ENCODE results near the gene GLIPR1L1. TPM values are rescaled to one million over a fixed set of nuclear protein-coding genes. Genes with fewer than 3 reads are reported as not detected.

Gene GLIPR1L1
- not detected for total RNA-seq

GRCh38 chr12:75334384-75335030 is at the start of gene GLIPR1L1:
TSS of gene GLIPR1L1 (plus strand) at chr12:75334670. CDS start at chr12:75334729, 59 bp downstream.

GRCh38 chr12:75329918-75330826 is 4.3 kb upstream of the GLIPR1L1 start, which contains the start of gene CAPS2:
TSS of gene CAPS2 (minus strand) at chr12:75330324. CDS start at chr12:75326498, 3,826 bp downstream.

GRCh38 chr12:75390899-75391538 is 56.5 kb downstream of the GLIPR1L1 start, which contains the start of gene GLIPR1L2:
TSS of gene GLIPR1L2 (plus strand) at chr12:75391089. CDS start at chr12:75391117, 28 bp downstream.

Other genes with a start within 250 kb of the GLIPR1L1 start
- gene KCNC2, start 124.8 kb upstream of the GLIPR1L1 start, total RNA-seq, result not detected
- 1 to 10 TPM; 2.3 to 2.8 TPM for gene CAPS2, start 4.3 kb upstream of the GLIPR1L1 start, total RNA-seq
- under 1 TPM in 1 of 2 experiments, not detected in 1; 0.30 TPM for gene GLIPR1L2, start 56.4 kb downstream of the GLIPR1L1 start, total RNA-seq
- 10 to 100 TPM; 21.8 to 23.5 TPM for gene GLIPR1, start 146.1 kb downstream of the GLIPR1L1 start, total RNA-seq
- gene KRR1, start 176.9 kb downstream of the GLIPR1L1 start, total RNA-seq, result 10 to 100 TPM; 59.2 to 62.3 TPM